NT2/D1 (cell line): Measurements from ENCODE around the gene PDK1.

Source experiments
- SUZ12 ChIP-seq: IDR thresholded peaks from 2 replicates; pipeline ENCODE4 v1.6.1; 2011; ENCODE audit not compliant: insufficient read length, insufficient read depth; ENCODE audit errors: extremely low read depth
- YY1 ChIP-seq: IDR thresholded peaks from 2 replicates; pipeline ENCODE4 v1.6.1; 2011; ENCODE audit not compliant: insufficient read length, insufficient read depth
- ZNF274 ChIP-seq: IDR thresholded peaks from 2 replicates; pipeline ENCODE4 v1.6.1; 2011; ENCODE audit warnings: mild to moderate bottlenecking, low read depth, low read length

DNA sequence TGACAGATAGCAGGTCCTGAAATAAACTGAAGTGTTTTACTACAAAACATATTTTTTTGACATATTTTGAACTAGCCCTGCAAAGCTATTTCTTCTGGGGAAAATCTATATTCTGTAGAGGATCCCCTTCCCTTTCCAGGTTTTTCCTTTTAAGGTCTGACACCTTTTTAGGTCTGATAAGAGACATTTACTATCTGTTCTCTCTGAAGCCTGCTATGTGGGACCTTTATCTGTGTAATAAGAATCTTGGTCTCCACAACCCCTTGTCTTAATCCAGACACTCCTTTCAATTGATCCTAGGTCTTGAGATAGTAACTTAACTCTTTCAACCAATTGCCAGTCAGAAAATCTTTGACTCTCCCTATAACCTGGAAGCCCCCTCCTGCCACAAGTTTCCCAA is 5.5 kb upstream of the PDK1 start:
- no peak for TF ChIP-seq YY1
- TF ChIP-seq ZNF274 = no peak
- TF ChIP-seq SUZ12 = no peak
